ENCODE data around the gene ITGB7.
"Not testable (repeated sequence)": the region's sequence is repeated elsewhere in the genome, so short reads cannot be mapped to it uniquely, and the experiment has no call there.

The ITGB7 gene

DNA sequence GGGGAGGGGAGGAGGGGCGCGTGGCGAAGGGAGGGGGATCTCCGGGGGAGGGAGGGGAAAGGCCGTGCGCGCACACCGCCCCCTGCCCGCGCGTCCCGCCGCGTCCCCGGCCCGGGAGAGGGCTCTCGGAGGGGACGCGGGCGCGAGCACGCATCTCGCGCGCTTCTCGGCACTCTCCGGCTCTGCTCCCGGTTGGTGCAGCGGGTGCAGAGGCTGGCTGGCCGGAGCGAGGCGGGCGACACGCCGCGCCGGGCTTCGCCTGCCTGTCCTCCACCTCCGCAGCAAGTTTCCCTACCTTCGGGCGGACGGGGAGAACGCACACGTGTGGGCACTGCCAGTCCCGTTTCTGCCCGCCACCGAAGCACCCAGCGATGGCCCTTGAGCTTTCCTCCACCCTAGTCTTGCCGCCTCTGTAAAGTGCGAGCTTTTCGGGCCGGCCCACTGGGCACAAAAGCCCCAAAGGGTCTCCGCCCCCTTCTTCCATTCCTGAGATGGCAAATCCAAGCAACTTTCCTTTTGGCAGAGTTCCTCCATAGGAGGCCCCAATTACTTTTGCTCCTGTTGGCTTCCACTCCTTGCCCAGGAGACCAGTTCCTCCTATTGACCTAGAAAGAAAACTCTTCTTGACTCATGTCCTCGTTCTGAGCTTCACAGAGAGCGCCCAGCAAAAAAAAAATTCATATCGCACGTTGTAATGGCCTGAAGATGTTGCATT is 26.0 kb downstream of the ITGB7 start:
- TF ChIP-seq, protein P1, sequence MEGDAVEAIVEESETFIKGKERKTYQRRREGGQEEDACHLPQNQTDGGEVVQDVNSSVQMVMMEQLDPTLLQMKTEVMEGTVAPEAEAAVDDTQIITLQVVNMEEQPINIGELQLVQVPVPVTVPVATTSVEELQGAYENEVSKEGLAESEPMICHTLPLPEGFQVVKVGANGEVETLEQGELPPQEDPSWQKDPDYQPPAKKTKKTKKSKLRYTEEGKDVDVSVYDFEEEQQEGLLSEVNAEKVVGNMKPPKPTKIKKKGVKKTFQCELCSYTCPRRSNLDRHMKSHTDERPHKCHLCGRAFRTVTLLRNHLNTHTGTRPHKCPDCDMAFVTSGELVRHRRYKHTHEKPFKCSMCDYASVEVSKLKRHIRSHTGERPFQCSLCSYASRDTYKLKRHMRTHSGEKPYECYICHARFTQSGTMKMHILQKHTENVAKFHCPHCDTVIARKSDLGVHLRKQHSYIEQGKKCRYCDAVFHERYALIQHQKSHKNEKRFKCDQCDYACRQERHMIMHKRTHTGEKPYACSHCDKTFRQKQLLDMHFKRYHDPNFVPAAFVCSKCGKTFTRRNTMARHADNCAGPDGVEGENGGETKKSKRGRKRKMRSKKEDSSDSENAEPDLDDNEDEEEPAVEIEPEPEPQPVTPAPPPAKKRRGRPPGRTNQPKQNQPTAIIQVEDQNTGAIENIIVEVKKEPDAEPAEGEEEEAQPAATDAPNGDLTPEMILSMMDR (IDR thresholded peaks at IDR 0.05; ENCODE audit: borderline replicate concordance, control extremely low read depth, extremely low read depth, insufficient read depth, missing control alignments), result no peak
- DNase-seq (ENCODE audit: low spot score), result peak; percentile 93
- in situ Hi-C loops (cut with MboI; ENCODE audit: low sequenced_read_pairs, unreplicated experiment), result no loop called here

DNA sequence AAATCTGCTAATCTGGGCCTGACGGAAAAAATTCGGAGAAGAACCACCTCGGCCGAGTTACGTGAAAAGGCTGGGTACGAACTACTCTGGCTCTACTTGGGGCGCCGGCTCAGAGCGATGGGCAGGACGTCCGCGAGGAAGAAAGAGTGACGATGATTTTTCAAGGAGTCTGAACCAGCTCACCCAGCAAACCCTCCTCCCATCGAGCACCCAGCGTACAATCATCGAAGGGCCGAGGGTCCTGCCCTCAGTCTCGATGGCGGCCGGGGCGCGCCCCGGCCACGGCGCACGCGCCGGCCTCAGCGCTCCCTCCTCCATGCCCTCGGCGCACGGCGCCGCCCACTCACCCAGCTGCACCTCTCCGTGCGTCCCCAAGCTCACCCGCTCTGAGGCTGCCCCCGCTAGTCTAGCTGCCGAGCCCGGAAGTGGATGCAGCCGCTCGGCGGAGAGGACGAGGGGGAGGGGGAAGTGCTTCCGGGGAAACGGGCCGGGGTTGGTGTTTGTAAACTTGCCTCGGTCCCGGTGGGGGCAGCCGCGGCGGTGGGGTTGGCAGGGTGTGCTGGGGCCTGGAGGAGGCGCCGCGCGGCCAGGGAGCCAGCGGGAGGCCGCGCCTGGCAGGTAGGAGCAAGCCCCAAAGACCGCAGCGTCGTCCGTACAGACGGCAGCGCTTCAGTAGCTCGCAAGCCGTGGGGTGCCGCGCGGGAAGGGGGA is 26.7 kb downstream of the ITGB7 start, which contains the start of the genes CSAD and ZNF740:
Gene CSAD (minus strand): TSS at position 706 of the 711 bp plus-strand sequence. CDS start 7,455 bp downstream, outside the sequence.
Gene ZNF740 (plus strand): TSS at position 503 of the 711 bp plus-strand sequence. CDS start 1,262 bp downstream, outside the sequence.
- in situ Hi-C loops (cut with MboI; ENCODE audit: low sequenced_read_pairs, unreplicated experiment), result no loop called here
- DNase-seq (ENCODE audit: low spot score), result peak; percentile 99

DNA sequence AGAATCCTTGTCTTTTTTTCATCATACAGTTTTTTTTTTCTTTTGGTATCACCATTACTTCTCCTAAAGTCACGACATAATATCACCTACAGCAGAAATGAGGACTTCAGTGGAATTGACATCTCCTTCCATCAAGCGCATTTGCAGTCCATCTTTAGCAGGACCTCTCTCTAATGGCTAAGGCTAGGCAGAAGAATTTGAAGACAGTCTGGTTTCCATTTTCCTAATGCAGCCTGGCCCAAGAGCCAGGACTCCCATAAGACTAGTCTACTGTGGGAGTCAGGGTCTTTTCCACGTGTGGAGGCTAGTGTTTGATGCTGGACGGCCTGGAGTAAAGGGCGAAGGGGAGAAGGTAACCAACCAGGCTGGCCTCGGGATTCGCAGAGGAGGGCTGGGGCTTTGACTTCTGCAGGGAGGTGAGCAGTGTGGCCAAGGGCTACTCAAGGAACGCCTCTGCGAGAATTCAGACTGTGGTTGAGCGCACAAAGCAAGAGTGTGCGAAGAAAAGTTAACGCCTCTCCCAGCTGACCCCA is 27.3 kb downstream of the ITGB7 start:
- in situ Hi-C loops (cut with MboI; ENCODE audit: low sequenced_read_pairs, unreplicated experiment), result no loop called here
- DNase-seq (ENCODE audit: low spot score), result peak; percentile 49
- TF ChIP-seq, protein P1 (IDR thresholded peaks at IDR 0.05; ENCODE audit: borderline replicate concordance, control extremely low read depth, extremely low read depth, insufficient read depth, missing control alignments), result no peak

More for the DNA sequence above, 26.7 kb downstream of the ITGB7 start, which contains the start of the genes CSAD and ZNF740:
- TF ChIP-seq, protein P1 (IDR thresholded peaks at IDR 0.05; ENCODE audit: borderline replicate concordance, control extremely low read depth, extremely low read depth, insufficient read depth, missing control alignments), result no peak

DNA sequence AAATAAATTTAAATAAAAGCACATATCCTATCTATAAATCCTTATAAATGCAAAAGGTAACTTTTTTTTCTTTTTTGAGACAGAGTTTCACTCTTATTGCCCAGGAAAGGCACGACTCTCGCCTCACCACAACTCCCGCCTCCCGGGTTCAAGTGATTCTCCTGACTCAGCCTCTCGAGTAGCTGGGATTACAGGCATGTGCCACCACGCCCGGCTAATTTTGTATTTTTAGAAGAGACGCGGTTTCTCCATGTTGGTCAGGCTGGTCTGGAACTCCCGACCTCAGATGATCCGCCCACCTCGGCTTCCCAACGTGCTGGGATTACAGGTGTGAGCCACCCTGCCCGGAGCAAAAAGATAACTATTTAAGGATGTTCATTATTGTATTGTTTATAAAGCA is 28.2 kb downstream of the ITGB7 start:
- in situ Hi-C loops (cut with MboI; ENCODE audit: low sequenced_read_pairs, unreplicated experiment); DNase-seq (ENCODE audit: low spot score): not testable (repeated sequence)

DNA sequence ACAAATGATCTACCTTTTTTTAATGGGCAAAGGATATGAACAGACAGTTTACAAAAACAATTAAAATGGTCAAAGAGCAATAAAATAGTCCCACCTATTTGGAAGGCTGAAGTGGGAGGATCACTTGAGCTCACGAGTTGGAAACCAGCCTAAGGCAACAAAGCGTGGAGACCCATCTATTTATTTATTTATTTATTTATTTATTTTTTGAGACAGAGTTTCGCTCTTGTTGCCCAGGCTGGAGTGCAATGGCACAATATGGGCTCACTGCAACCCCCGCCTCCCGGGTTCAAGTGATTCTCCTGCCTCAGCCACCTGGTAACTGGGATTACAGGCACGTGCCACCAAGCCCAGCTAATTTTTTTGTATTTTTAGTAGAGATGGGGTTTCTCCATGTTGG is 29.6 kb downstream of the ITGB7 start:
- in situ Hi-C loops (cut with MboI; ENCODE audit: low sequenced_read_pairs, unreplicated experiment); DNase-seq (ENCODE audit: low spot score): not testable (repeated sequence)

DNA sequence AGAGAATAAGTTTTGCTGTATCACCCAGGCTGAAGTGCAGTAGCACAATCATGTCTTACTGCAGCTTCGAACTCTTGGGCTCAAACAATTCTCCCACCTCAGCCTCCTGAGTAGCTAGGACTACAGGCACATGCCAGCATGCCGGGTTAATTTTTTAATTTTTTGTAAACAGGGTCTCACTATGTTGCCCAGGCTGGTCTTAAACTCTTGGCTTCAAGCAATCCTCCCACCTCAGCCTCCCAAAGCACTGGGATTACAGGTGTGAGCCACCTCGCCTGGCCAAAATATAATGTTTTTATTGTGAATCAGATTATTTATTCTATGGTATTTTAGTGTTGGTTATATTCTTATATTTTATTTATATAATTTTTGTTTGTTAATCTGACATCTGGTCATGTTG is 30.3 kb downstream of the ITGB7 start:
- TF ChIP-seq, protein P1 (IDR thresholded peaks at IDR 0.05; ENCODE audit: borderline replicate concordance, control extremely low read depth, extremely low read depth, insufficient read depth, missing control alignments), result no peak
- no peak for DNase-seq (ENCODE audit: low spot score)
- in situ Hi-C loops (cut with MboI; ENCODE audit: low sequenced_read_pairs, unreplicated experiment), result no loop called here

DNA sequence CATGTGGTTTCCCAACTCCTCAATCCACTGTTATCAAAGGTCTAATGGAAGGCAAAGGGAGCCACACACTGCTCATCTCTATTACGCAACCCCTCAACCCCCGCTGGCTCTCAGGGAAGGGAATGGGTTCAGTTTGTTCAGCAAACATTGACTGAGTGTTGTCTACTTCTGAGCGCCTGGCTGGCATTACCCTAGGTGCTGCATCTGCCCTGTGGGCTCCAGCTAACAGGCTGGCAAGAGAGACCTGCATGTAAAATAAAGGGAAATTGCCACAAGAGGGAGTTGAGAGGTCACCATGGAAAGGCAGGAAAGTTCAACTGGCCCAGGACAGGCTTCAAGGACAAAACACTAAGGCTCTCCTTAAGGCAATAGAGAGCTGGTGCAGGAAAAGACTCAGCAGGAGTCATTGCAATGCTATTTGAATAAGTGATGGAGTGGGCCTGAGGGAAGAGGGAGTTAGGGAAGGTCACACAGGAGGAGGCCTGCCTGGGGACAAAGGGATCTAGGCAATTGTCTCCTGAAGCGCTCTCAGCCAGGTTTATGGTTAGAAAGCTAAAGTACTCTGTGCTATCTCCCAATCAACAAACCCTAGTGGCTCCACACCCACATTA is 32.1 kb downstream of the ITGB7 start:
- no peak for DNase-seq (ENCODE audit: low spot score)
- in situ Hi-C loops (cut with MboI; ENCODE audit: low sequenced_read_pairs, unreplicated experiment), result no loop called here
- TF ChIP-seq, protein P1 (IDR thresholded peaks at IDR 0.05; ENCODE audit: borderline replicate concordance, control extremely low read depth, extremely low read depth, insufficient read depth, missing control alignments), result peak; percentile 10
